PC-3 (cell line): ENCODE measurements around the gene SH3GL2. TPM values are rescaled to one million over a fixed set of nuclear protein-coding genes. Genes with fewer than 3 reads are reported as not detected.
A peak's percentile ranks its signal among the peaks of the same experiment; 100 is the strongest.

Experiments used
- ATAC-seq: fragments of 200-7000 bp; cut with Tn5 transposase; 2 replicates; pipeline ENCODE4 v1.9.1; 2020; ENCODE audit warnings: mild to moderate bottlenecking, moderate library complexity
- BruUV-seq: library from RNA; stranded (reverse); fragments of 400-500 nt; replicated peaks from 2 replicates; lab custom pipeline; 2021; lab: Mats Ljungman, UMichigan
- CTCF ChIA-PET: fragments of 300-600 bp; sonication (Branson Sonifier 250); formaldehyde crosslinking; loops from one replicate; lab custom pipeline; 2022; ENCODE audit warnings: antibody characterized with exemption; lab: Charles Lee
- POLR2A ChIA-PET: fragments of 300-600 bp; sonication (Branson Sonifier 250); formaldehyde crosslinking; loops from one replicate; lab custom pipeline; 2022; ENCODE audit warnings: antibody characterized with exemption; ENCODE audit not compliant: unreplicated experiment; lab: Charles Lee
- DNase-seq: peaks from one replicate; pipeline ENCODE4 v3.0.0-alpha.2; 2015
- H2AFZ ChIP-seq: fragments of 300-600 bp; sonication (generic); 2 replicates; pipeline ENCODE4 v1.6.0; 2016; ENCODE audit warnings: antibody characterized with exemption, low read length
- H3F3A ChIP-seq: fragments of 300-600 bp; sonication (generic); one replicate; pipeline ENCODE4 v1.6.0; 2017; ENCODE audit warnings: antibody characterized with exemption, low read length, control low read depth, mild to moderate bottlenecking; ENCODE audit not compliant: unreplicated experiment
- H3K27ac ChIP-seq: fragments of 300-600 bp; sonication (generic); 2 replicates; pipeline ENCODE4 v1.5.1; 2016; ENCODE audit warnings: mild to moderate bottlenecking, low read length
- H3K27me3 ChIP-seq: fragments of 300-600 bp; sonication (generic); 2 replicates; pipeline ENCODE4 v1.6.1; 2016; ENCODE audit warnings: low read length, mixed read lengths
- H3K36me3 ChIP-seq: fragments of 300-600 bp; sonication (generic); 2 replicates; pipeline ENCODE4 v1.6.1; 2016; ENCODE audit warnings: low read depth, mixed run types, low read length, mixed read lengths
- H3K4me1 ChIP-seq: fragments of 300-600 bp; sonication (generic); 2 replicates; pipeline ENCODE4 v1.5.1; 2016; ENCODE audit warnings: low read length; ENCODE audit not compliant: insufficient read depth
- H3K4me2 ChIP-seq: fragments of 300-600 bp; sonication (generic); 2 replicates; pipeline ENCODE4 v1.6.0; 2016; ENCODE audit warnings: low read length
- H3K4me3 ChIP-seq: fragments of 300-600 bp; sonication (generic); 2 replicates; pipeline ENCODE4 v1.5.1; 2016; ENCODE audit warnings: mild to moderate bottlenecking, low read length, mixed read lengths
- H3K79me2 ChIP-seq: fragments of 300-600 bp; sonication (generic); 2 replicates; pipeline ENCODE4 v1.6.1; 2017; ENCODE audit warnings: low read length, mixed read lengths
- H3K9ac ChIP-seq: fragments of 300-600 bp; sonication (generic); 2 replicates; pipeline ENCODE4 v1.6.0; 2016; ENCODE audit warnings: mild to moderate bottlenecking, low read length
- H3K9me2 ChIP-seq: fragments of 300-600 bp; sonication (generic); replicated peaks from 2 replicates; pipeline ENCODE4 v1.6.1; 2016; ENCODE audit warnings: mixed run types, low read length, mixed read lengths
- H3K9me3 ChIP-seq: fragments of 300-600 bp; sonication (generic); 2 replicates; pipeline ENCODE4 v1.6.1; 2016; ENCODE audit warnings: low read length, mixed read lengths
- H4K20me1 ChIP-seq: fragments of 300-600 bp; sonication (generic); 2 replicates; pipeline ENCODE4 v1.6.1; 2016; ENCODE audit warnings: low read length, mixed read lengths
- CTCF ChIP-seq: fragments of 300-600 bp; sonication (generic); conservative IDR thresholded peaks from 2 replicates; pipeline ENCODE4 v1.5.1; 2017; ENCODE audit warnings: antibody characterized with exemption, low read depth, mild to moderate bottlenecking, low read length
- EZH2 ChIP-seq: fragments of 300-600 bp; sonication (generic); IDR thresholded peaks from one replicate; pipeline ENCODE4 v1.6.1; 2017; ENCODE audit warnings: antibody characterized with exemption, mild to moderate bottlenecking, low read length; ENCODE audit not compliant: unreplicated experiment
- EZH2phosphoT487 ChIP-seq: fragments of 300-600 bp; sonication (generic); IDR thresholded peaks from 2 replicates; pipeline ENCODE4 v1.6.1; 2018; ENCODE audit warnings: mild to moderate bottlenecking, antibody characterized with exemption, low read length, borderline replicate concordance
- intact Hi-C: fragments of 100-400 bp; cut with micrococcal nuclease; formaldehyde crosslinking; loops from 2 replicates; pipeline ENCODE4 v1.9.0; 2023
- total RNA-seq: library from RNA; depleted of rRNA; stranded (reverse); fragments of >200 nt; gene quantifications from 2 replicates; pipeline ENCODE4 v1.2.3, GENCODE V29; 2014

Gene SH3GL2
- total RNA-seq, 1 experiment from 2014 or later: 2.9 TPM

- ATAC-seq: peak; percentile 35
- Histone ChIP-seq H3K9me2 (no peaks in the 10 kb centered on the region), H3K4me1 (peaks cover 38% of the 10 kb centered on the region), H4K20me1 (no peaks in the 10 kb centered on the region), H3K4me2 (peak overlapping the region; percentile 14), H3K9me3 (no peaks in the 10 kb centered on the region), H3K27ac (peak overlapping the region; percentile 36), H3K9ac (no peak overlapping the region), H3K79me2 (no peaks in the 10 kb centered on the region), H3K4me3 (no peak overlapping the region), H3K27me3 (no peaks in the 10 kb centered on the region), H3F3A (no peaks in the 10 kb centered on the region), H2AFZ (no peak overlapping the region), H3K36me3 (no peaks in the 10 kb centered on the region)
- DNase-seq: peak; percentile 60
- TF ChIP-seq CTCF (no peak), EZH2 (no peak), EZH2phosphoT487 (no peak)
- no TSS peak for BruUV-seq
- ChIA-PET CTCF (no interaction called here), POLR2A (no interaction called here)
- intact Hi-C loops: no loop called here
Observed at GRCh38 chr9:17625644-17626388, 47.0 kb downstream of the SH3GL2 start.

- ATAC-seq (peak; percentile 30; the same call in 1 of the 2 replicates), DNase-seq (peak; percentile 37)
- peaks cover 52% of the 10 kb centered on the region for H3K4me1 ChIP-seq
- H3K9me2 ChIP-seq: no peaks in the 10 kb centered on the region
- intact Hi-C loops: no loop called here
- no peaks in the 10 kb centered on the region for H3F3A ChIP-seq
- no peak overlapping the region for H3K4me3 ChIP-seq
- no peak overlapping the region for H3K27ac ChIP-seq
- H3K27me3 ChIP-seq: no peaks in the 10 kb centered on the region
- TF ChIP-seq EZH2phosphoT487: no peak
- no peak for TF ChIP-seq CTCF
- no peak for TF ChIP-seq EZH2
- ChIA-PET POLR2A (no interaction called here), CTCF (no interaction called here)
- H2AFZ ChIP-seq: no peak overlapping the region
- no TSS peak for BruUV-seq
- no peak overlapping the region for H3K9ac ChIP-seq
- H3K36me3 ChIP-seq: no peaks in the 10 kb centered on the region
- no peaks in the 10 kb centered on the region for H3K79me2 ChIP-seq
- no peak overlapping the region for H3K4me2 ChIP-seq
- no peaks in the 10 kb centered on the region for H3K9me3 ChIP-seq
- H4K20me1 ChIP-seq: no peaks in the 10 kb centered on the region
Observed at GRCh38 chr9:17627641-17628040, 48.8 kb downstream of the SH3GL2 start.

GRCh38 chr9:17628624-17629023 lies 49.8 kb downstream of the SH3GL2 start:
- ATAC-seq (no peak), DNase-seq (no peak)
- no peak overlapping the region for H3K4me2 ChIP-seq

More at GRCh38 chr9:17628624-17629023, 49.8 kb downstream of the SH3GL2 start:
- no peaks in the 10 kb centered on the region for H3F3A ChIP-seq
- H3K4me1 ChIP-seq: peaks cover 52% of the 10 kb centered on the region
- BruUV-seq: no TSS peak
- no peak overlapping the region for H3K27ac ChIP-seq
- H3K36me3 ChIP-seq: no peaks in the 10 kb centered on the region
- intact Hi-C loops: no loop called here
- no peaks in the 10 kb centered on the region for H3K27me3 ChIP-seq
- CTCF ChIA-PET: no interaction called here
- H3K9me2 ChIP-seq: no peaks in the 10 kb centered on the region
- H4K20me1 ChIP-seq: no peaks in the 10 kb centered on the region
- no peak overlapping the region for H2AFZ ChIP-seq
- no peak for TF ChIP-seq CTCF
- no peak for TF ChIP-seq EZH2
- no peak for TF ChIP-seq EZH2phosphoT487
- no peak overlapping the region for H3K4me3 ChIP-seq
- POLR2A ChIA-PET: no interaction called here
- no peaks in the 10 kb centered on the region for H3K9me3 ChIP-seq
- no peaks in the 10 kb centered on the region for H3K79me2 ChIP-seq
- no peak overlapping the region for H3K9ac ChIP-seq
